GM12864 (cell line): Measurements from ENCODE around the gene EGR2.
A peak's percentile ranks its signal among the peaks of the same experiment; 100 is the strongest.

Source experiments
- DNase-seq: peaks from one replicate; pipeline ENCODE4 v3.0.0-alpha.2; 2011; ENCODE audit warnings: low read depth
- H3K4me3 ChIP-seq: 2 replicates; pipeline ENCODE4 v1.5.1; 2011; ENCODE audit warnings: mild to moderate bottlenecking, low read depth, low read length, control low read depth
- TF ChIP-seq, protein P1 (sequence below): IDR thresholded peaks from 2 replicates; pipeline ENCODE4 v1.5.1; 2011; ENCODE audit warnings: low read depth, mild to moderate bottlenecking, moderate library complexity, low read length, control low read depth, inconsistent platforms; ENCODE audit errors: missing control alignments

Gene EGR2

DNA sequence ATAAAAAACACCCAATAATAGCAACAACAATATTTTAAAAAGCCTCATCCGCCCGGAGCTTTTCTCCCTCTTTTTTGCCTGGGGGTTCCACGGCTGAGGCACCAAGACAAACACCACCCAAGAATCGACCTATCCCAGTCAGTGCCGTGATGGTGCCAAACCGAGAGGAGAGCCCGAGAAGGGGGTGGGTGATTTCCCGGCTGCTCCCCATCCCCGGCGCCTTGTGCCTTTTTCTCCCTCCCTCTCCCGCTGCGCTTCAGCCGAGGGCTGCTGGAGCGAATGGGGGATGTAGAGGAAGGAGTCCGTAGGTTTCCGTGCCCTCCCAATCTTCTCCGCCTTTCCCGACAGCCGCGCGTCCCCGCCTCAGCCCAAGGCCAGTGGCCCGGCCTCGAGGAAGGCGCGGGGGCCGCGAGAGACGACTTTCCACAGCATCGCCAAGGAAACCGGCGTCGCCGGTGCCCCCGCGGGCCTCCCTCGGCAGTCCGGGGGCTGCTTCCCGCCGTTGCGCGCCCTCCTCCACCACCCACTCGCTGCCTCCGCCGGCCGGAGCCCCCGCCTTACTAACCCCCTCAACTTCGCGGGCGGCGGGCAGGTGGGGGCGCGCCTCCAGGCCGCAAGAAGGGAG lies 1.3 kb downstream of the EGR2 start:
- H3K4me3 ChIP-seq = peak overlapping the region; percentile 83
- DNase-seq = no peak
- TF ChIP-seq, protein P1, sequence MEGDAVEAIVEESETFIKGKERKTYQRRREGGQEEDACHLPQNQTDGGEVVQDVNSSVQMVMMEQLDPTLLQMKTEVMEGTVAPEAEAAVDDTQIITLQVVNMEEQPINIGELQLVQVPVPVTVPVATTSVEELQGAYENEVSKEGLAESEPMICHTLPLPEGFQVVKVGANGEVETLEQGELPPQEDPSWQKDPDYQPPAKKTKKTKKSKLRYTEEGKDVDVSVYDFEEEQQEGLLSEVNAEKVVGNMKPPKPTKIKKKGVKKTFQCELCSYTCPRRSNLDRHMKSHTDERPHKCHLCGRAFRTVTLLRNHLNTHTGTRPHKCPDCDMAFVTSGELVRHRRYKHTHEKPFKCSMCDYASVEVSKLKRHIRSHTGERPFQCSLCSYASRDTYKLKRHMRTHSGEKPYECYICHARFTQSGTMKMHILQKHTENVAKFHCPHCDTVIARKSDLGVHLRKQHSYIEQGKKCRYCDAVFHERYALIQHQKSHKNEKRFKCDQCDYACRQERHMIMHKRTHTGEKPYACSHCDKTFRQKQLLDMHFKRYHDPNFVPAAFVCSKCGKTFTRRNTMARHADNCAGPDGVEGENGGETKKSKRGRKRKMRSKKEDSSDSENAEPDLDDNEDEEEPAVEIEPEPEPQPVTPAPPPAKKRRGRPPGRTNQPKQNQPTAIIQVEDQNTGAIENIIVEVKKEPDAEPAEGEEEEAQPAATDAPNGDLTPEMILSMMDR = no peak

DNA sequence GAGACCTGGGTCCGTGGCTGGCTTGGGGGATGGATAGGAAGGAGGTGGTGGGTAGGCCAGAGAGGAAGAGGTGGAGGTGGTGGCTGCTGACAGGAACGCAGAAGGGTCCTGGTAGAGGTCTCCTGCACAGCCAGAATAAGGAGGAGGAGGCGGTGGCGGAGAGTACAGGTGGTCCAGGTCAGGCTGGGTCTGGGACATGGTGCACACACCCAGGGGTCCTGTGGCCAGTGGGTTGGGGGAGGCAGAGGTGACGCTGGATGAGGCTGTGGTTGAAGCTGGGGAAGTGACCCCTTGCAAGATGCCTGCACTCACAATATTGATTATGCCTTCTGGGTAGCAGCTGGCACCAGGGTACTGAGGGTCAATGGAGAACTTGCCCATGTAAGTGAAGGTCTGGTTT lies 2.2 kb downstream of the EGR2 start:
- H3K4me3 ChIP-seq = peak overlapping the region; percentile 83
- TF ChIP-seq, protein P1 = no peak
- no peak for DNase-seq

DNA sequence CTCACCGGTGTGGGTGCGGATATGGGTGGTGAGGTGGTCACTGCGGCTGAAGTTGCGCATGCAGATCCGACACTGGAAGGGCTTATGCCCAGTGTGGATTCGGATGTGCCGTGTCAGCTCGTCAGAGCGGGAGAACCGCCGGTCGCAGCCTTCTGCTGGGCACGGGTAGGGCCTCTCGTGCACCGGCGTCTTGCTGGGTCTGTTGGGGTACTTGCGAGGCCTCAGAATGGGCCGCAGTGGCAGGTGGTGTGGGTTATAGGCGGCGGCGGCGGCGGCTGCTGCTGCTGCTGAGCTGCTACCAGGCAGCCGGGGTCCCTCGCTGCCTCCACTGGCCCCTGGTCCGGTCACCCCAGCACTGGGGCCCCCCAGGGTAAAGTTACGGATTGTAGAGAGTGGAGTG lies 2.7 kb downstream of the EGR2 start:
- TF ChIP-seq, protein P1 = no peak
- no peak for DNase-seq
- H3K4me3 ChIP-seq = peak overlapping the region; percentile 83

DNA sequence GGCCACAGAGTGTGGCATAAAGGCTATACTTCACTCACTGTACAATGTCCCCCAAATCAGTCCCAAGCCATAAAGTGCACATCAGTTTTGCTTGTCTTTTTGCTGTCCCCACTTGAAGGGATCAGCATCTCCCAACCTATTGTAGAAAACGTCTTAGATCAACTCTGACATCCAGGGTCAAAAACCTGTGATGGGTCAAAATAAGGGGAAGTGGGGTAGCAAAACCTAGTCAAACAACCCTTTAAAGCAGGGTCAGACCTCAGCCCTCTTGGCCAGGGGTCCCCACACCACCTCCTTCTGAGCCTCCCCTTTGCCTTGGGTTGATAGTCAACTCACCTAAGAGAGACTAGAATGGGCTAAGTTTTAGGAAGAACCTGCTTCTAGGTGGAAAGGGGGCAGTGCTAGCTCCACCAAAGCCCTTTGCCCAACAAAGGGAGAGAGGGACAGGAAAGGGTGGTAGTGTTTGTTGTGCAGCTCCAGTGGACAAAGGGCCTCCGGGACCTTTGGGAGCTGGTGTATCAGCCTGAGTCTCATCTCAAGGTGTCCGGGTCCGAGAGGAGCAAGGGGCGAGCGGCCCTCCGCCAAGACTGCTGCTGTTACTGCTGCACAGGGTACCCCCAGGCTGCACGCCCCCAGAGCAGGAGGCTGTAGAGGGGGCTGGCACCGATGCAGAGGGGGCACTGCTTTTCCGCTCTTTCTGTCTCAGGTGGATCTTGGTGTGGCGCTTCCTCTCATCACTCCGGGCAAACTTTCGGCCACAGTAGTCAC lies 3.3 kb downstream of the EGR2 start:
- peak overlapping the region; percentile 34 for H3K4me3 ChIP-seq
- DNase-seq = no peak
- TF ChIP-seq, protein P1 = no peak

- TF ChIP-seq, protein P1 = no peak
- peak; percentile 78 for DNase-seq
- no peak overlapping the region for H3K4me3 ChIP-seq
Measured at GRCh38 chr10:62811159-62811875, 4.8 kb downstream of the EGR2 start.

DNA sequence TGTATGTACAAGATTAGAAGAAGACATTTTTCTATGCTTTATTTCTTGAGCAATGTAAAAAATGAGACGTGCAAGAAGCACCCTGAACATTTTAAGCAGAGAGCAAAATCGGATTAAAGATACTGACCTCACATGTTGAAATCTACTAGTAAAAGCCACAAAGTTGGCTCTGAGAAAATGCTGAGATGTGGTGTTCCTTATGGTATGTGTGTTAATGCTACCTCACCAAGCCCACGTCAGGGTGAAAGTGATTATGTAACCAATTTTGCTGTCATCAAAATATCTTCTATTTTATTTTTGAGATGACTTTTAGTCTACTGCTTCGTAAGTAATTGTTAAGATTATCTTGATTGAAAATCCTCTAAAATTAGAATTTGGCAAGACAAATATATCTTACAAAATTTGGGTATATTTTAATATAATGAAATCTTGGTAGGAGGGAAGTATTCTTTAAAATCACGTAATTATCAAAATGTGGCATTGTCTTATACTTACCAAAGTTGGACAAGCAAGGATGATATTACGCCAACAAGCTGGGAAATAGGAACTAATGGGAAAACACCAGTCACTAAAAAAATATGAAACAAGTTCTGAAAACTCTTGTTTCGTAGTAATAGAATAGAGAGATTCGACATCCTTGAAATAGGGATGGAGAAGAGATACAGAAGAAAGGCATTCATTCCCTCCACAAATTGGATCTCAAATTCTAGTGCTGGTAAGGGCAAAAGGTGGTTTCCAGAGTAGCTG lies 5.8 kb downstream of the EGR2 start:
- no peak overlapping the region for H3K4me3 ChIP-seq
- TF ChIP-seq, protein P1 = no peak
- no peak for DNase-seq
